D721Med (cell line): ENCODE data around the gene GAL3ST2.
A peak's percentile ranks its signal among the peaks of the same experiment; 100 is the strongest.

Experiments used
- DNase-seq: peaks from one replicate; pipeline ENCODE4 v3.0.0; 2011; ENCODE audit warnings: low spot score; ENCODE audit not compliant: insufficient read length
- FAIRE-seq: peaks from 2 replicates; lab custom pipeline; 2011; peaks lifted over from hg19 to GRCh38; lab: Jason Lieb, UNC
- CTCF ChIP-seq: IDR thresholded peaks from 2 replicates; pipeline ENCODE4 v1.5.1; 2012; ENCODE audit warnings: mild to moderate bottlenecking, control low read depth; ENCODE audit not compliant: insufficient read depth; ENCODE audit errors: missing control alignments

GAL3ST2 gene

GRCh38 chr2:241795021-241795999 is 18.7 kb downstream of the GAL3ST2 start:
- no peak for TF ChIP-seq CTCF
- FAIRE-seq (no peak), DNase-seq (no peak)

- no peak for TF ChIP-seq CTCF
- no peak for FAIRE-seq
These were observed 19.6 kb downstream of the GAL3ST2 start for GRCh38 chr2:241796209-241796608.

GRCh38 chr2:241796610-241797138 is 20.1 kb downstream of the GAL3ST2 start:
- no peak for DNase-seq
- no peak for TF ChIP-seq CTCF
- no peak for FAIRE-seq

More at GRCh38 chr2:241796209-241796608, 19.6 kb downstream of the GAL3ST2 start:
- DNase-seq, result no peak

DNA sequence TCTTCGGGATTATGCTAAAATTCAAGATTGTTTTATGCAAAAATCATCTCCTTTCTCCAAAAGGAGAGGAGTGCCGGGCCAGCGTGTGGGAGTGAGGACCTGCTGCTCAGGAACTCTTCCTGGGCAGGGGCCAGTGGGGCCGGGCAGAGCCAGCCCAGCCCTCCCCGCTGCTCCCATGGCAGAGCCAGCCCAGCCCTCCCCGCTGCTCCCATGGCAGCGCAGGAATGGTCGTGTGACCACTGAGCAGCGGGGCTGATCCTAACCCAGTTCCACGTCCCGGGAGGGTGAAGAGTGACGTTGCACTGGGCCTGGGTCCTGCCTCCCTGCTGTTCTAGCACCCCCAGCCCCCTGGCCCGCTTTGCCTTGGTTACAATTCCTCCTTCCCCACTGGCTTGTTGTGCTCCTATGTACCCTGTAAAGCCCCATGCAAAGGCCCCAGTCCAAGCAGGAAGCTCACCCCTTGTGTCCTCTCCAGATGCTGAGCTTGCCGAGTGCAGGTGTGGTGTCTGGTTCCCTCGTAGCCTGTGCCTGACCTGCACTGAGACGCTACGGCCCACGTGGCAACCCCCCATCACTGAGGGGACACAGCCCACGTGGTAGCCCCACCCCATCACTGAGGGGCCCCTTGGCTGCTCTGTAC is 20.9 kb downstream of the GAL3ST2 start:
- no peak for TF ChIP-seq CTCF
- FAIRE-seq, result no peak

DNA sequence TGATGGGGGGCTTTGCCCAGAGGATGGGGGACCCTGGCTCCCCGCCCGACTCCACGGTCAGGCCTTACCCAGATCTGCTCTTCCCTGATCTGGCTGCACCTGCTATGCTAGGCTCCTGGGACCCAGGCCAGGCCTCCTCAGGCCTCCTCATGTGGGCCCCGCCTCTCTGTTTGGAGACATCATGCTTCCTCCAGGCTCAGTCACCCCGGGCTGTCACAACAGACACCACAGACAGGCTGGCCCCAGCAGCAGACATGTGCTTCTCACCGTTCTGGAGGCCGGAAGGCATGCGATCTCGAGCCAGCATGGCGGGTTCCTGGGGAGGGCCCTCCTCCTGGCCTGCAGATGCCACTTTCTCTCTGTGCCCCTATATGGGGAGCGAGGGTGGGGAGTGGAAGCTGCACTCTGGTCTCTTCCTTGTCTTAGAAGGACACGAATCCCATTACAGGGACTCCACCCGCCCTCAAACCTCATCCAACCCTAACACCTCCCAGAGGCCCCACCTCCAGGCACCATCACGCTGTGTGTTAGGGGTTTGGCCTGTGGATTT is 21.5 kb downstream of the GAL3ST2 start:
- DNase-seq (no peak), FAIRE-seq (no peak)
- TF ChIP-seq CTCF, result no peak

More for the DNA sequence above, 20.9 kb downstream of the GAL3ST2 start:
- DNase-seq, result peak; percentile 23

DNA sequence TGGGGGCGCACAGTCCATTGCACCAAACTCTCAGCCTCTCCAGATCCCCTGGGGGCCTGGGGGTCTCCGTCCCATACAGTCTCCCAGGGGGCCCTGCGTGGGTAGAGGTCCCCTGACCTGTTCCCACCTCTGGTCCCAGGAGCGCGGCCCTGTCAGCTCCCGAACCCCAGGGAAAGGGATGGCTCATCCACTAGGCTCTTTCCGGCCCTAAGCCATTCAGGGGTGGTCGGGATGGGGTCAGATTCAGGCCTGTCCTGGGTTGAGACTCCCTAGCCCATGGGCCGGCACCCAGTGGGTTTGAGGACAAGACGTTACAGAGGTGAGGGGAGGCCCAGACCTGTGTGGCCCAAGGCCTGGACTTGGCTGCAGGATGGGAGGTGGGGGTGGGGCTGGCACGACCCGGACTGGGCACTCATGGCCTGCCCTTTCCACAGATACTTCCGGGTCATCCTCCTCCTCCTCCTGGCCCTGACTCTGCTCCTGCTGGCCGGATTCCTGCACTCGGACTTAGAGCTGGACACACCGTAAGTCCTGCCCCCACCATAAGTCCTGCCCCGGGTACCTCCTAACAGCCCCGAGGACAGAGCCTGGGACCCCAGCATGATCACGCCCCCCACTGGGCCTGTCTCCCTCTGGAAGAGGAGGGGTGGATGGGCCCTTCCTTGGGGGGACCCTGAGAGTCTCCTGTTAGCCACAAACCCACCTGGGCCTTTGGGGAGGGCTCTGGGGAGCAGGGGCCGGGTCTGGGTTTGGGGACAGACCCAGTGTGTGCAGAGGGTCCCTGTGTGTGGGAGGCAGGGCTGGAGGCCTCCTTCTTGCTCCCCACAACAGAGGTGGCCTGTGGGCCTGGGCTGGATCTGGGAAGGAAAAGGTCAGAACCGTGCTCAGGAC is 22.3 kb downstream of the GAL3ST2 start:
- TF ChIP-seq CTCF, result no peak
- no peak for FAIRE-seq
- peak; percentile 11 for DNase-seq
